Heart left ventricle (tissue), 13 donors: ENCODE results near the gene GCSH.
A peak's percentile ranks its signal among the peaks of the same experiment; 100 is the strongest.

ENCODE experiments used
- POLR2A ChIP-seq, 2 donors: fragments of 450-650 bp; IDR thresholded peaks; one replicate each; pipeline ENCODE4 v1.6.1; 2017; ENCODE audit warnings: antibody characterized with exemption in 2 of 2, mild to moderate bottlenecking in 2 of 2, moderate library complexity in 2 of 2
- TF ChIP-seq, protein P1 (sequence below), 12 donors: fragments of 200-600 bp; sonication (generic) in 4 of 12; IDR thresholded peaks; one replicate each; pipeline versions ENCODE4 v1.5.0 to v1.8.0; 2018 to 2022; ENCODE audit warnings: antibody characterized with exemption in 12 of 12, mild to moderate bottlenecking in 5 of 12
- donor health status: ischemic (EF 13 %, LVEDD 7.1; RV severe dilation, severe dysfunction).
- donor health status: DM: no; HTN: yes; CAD: no.
- donor health status: DM: no; HTN: no; CAD: no.
- donor health status: ischemic (EF 25% LVEDD 6.9; RV normal size, moderate dysfunction).
- donor health status: ischemic (EF 25% LVEDD 5.7; RV mildly dilated, moderate dysfunction).
- donor health status: ischemic (EF 35%, LVEDD 5.7; RV mildly dilated, moderate dysfunction).
- donor health status: nonischemic (EF 11% LVEDD 7.7; RV severe dilation, severe dysfunction).
- donor health status: DM: yes; HTN: yes; CAD: no.
- donor health status: PGD.
- donor health status: ischemic (EF 29% LVEDD 5.4; RV normal size, mild dysfunction).
- donor health status: nonischemic (EF 23%, LVEDD 6.1; RV moderate dilation, normal function).

GRCh38 chr16:81095953-81096714 lies at the start of gene GCSH:
- TF ChIP-seq, protein P1, sequence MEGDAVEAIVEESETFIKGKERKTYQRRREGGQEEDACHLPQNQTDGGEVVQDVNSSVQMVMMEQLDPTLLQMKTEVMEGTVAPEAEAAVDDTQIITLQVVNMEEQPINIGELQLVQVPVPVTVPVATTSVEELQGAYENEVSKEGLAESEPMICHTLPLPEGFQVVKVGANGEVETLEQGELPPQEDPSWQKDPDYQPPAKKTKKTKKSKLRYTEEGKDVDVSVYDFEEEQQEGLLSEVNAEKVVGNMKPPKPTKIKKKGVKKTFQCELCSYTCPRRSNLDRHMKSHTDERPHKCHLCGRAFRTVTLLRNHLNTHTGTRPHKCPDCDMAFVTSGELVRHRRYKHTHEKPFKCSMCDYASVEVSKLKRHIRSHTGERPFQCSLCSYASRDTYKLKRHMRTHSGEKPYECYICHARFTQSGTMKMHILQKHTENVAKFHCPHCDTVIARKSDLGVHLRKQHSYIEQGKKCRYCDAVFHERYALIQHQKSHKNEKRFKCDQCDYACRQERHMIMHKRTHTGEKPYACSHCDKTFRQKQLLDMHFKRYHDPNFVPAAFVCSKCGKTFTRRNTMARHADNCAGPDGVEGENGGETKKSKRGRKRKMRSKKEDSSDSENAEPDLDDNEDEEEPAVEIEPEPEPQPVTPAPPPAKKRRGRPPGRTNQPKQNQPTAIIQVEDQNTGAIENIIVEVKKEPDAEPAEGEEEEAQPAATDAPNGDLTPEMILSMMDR (IDR thresholded peaks at IDR 0.05) = no peak
- TF ChIP-seq POLR2A (IDR thresholded peaks at IDR 0.05) = peak in 1 of 2 donors; percentile 48
